GM12878 (cell line): Measurements from ENCODE around the gene ADCY5.

Experiments
- POLR2A ChIP-seq: IDR thresholded peaks from 2 replicates; pipeline ENCODE4 v1.6.1; 2011; ENCODE audit warnings: low read depth, mild to moderate bottlenecking, low read length
- TAF1 ChIP-seq: IDR thresholded peaks from 2 replicates; pipeline ENCODE4 v1.6.1; 2011; ENCODE audit warnings: mild to moderate bottlenecking, low read depth, low read length, borderline replicate concordance
- TF ChIP-seq, protein P1 (sequence below), 3 experiments: IDR thresholded peaks in 2 of 3; conservative IDR thresholded peaks in 1 of 3; 2 replicates each; pipeline ENCODE4 v1.5.1; 2011; ENCODE audit warnings: low read depth in 3 of 3, low read length in 3 of 3, mild to moderate bottlenecking in 3 of 3, control low read depth in 2 of 3, moderate library complexity in 2 of 3, inconsistent platforms in 1 of 3, mixed read lengths in 1 of 3; ENCODE audit not compliant: control insufficient read depth in 2 of 3, insufficient read depth in 1 of 3; ENCODE audit errors: extremely low read depth in 1 of 3

DNA sequence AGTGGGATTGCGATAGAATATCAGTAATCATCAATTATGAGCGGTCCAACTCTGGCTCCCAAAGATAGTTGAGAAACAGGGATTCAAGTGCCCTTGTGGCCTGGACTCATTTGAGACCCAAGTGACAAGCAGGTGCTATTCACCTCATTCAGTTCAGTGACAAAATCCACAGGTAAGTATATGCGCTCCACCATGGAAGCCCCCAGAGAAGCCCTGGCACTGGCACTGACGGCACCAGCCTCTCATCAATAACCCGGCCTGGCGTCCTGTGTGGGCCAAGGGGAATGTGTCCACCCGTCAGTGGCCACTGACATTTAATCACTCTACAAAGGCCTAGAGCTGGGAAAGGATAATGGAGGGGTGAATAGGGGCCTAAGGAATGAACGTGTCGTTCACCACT, 117.2 kb downstream of the ADCY5 start:
- TF ChIP-seq, protein P1, sequence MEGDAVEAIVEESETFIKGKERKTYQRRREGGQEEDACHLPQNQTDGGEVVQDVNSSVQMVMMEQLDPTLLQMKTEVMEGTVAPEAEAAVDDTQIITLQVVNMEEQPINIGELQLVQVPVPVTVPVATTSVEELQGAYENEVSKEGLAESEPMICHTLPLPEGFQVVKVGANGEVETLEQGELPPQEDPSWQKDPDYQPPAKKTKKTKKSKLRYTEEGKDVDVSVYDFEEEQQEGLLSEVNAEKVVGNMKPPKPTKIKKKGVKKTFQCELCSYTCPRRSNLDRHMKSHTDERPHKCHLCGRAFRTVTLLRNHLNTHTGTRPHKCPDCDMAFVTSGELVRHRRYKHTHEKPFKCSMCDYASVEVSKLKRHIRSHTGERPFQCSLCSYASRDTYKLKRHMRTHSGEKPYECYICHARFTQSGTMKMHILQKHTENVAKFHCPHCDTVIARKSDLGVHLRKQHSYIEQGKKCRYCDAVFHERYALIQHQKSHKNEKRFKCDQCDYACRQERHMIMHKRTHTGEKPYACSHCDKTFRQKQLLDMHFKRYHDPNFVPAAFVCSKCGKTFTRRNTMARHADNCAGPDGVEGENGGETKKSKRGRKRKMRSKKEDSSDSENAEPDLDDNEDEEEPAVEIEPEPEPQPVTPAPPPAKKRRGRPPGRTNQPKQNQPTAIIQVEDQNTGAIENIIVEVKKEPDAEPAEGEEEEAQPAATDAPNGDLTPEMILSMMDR (IDR thresholded peaks at IDR 0.05 in 2 of 3, conservative IDR thresholded peaks at IDR 0.05 in 1 of 3; ENCODE audit: control insufficient read depth in 2 of 3, extremely low read depth in 1 of 3, insufficient read depth in 1 of 3, low read depth in 3 of 3, low read length in 3 of 3) = no peak
- no peak for TF ChIP-seq POLR2A
- TF ChIP-seq TAF1 = no peak
